Activated CD4-positive, alpha-beta T cell treated with anti-CD3 and anti-CD28 coated beads, Interleukin-2, amount 10 ng/mL, durations not matched to agents 7 days and 5 days (primary cell): Measurements from ENCODE around the gene CLMP. TPM values are rescaled to one million over a fixed set of nuclear protein-coding genes. Genes with fewer than 3 reads are reported as not detected.
"Not testable (repeated sequence)": the region's sequence is repeated elsewhere in the genome, so short reads cannot be mapped to it uniquely, and the experiment has no call there.

Source experiments
- CTCF ChIA-PET: fragments of 350-600 bp; sonication (Branson Sonifier 250); formaldehyde crosslinking; loops from one replicate; lab custom pipeline; 2021; ENCODE audit warnings: antibody characterized with exemption; lab: Charles Lee
- POLR2A ChIA-PET: fragments of 350-600 bp; sonication (Branson Sonifier 250); formaldehyde crosslinking; loops from one replicate; lab custom pipeline; 2021; ENCODE audit warnings: antibody characterized with exemption; lab: Charles Lee
- DNase-seq: peaks from one replicate; pipeline ENCODE4 v3.0.0-alpha.2; 2020
- H3K27ac Mint-ChIP-seq: one replicate; pipeline ENCODE4 v1.8.0; 2021; ENCODE audit warnings: mild to moderate bottlenecking, moderate library complexity, mixed read lengths
- H3K27me3 Mint-ChIP-seq: one replicate; pipeline ENCODE4 v1.8.0; 2021; ENCODE audit warnings: mixed read lengths
- H3K36me3 Mint-ChIP-seq: one replicate; pipeline ENCODE4 v1.8.0; 2021; ENCODE audit warnings: low read depth, mixed read lengths
- H3K4me1 Mint-ChIP-seq: one replicate; pipeline ENCODE4 v1.8.0; 2021; ENCODE audit warnings: mixed read lengths
- H3K4me3 Mint-ChIP-seq: one replicate; pipeline ENCODE4 v1.8.0; 2021; ENCODE audit warnings: mild to moderate bottlenecking, moderate library complexity, mixed read lengths
- H3K9me3 Mint-ChIP-seq: one replicate; pipeline ENCODE4 v1.8.0; 2021; ENCODE audit warnings: mixed read lengths
- total RNA-seq, 2 experiments: library from RNA; stranded (reverse); gene quantifications; one replicate each; pipeline ENCODE4 v1.2.3, GENCODE V29; 2021

The CLMP gene
- total RNA-seq, 2 experiments from 2014 or later: 0.15 to 0.23 TPM

DNA sequence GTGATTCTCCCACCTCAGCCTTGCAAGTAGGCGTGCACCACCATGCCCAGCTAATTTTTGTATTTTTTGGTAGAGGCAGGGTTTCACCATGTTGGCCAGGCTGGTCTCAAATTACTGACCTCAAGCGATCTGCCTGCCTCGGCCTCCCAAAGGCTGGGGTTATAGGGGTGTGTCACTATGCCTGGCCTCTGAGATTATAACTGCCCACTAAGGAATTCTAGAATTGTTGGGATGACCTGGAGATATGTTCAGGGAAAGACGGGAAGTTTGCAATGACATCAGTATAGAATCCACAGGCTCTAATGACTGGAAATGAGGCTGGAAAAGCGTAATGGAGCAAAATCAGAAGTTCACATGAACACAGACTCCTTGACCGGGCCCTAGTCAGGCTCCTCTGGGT lies 62.2 kb downstream of the CLMP start:
- Mint-ChIP-seq H3K27ac (no peak overlapping the region), H3K4me3 (no peak overlapping the region), H3K9me3 (no peaks in the 10 kb centered on the region), H3K4me1 (peaks cover 3% of the 10 kb centered on the region), H3K36me3 (no peaks in the 10 kb centered on the region), H3K27me3 (peaks cover 3% of the 10 kb centered on the region)
- CTCF ChIA-PET: no interaction called here
- no peak for DNase-seq
- POLR2A ChIA-PET: no interaction called here

- CTCF ChIA-PET, H3K27ac Mint-ChIP-seq: not testable (repeated sequence)
Observed at GRCh38 chr11:123132034-123132766, 62.8 kb downstream of the CLMP start.

DNA sequence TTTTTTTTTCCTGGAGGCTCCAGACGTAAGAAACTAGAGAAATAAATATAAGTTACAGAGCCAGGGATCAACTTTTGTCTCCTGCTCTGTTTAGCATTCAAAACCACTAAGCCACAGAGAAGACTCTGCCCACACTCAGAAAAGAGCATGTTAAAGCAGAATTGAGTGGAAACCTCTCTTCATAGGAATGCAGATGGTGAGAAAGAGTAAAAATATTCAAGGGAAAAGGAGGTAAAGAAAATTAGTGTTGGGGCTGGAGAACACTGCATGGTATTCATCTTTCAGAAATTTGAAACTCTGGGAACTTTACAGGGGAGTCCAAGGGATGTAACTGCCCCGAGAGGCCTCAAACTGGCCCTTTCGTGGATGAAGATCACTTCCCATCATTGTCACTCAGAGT lies 65.1 kb downstream of the CLMP start:
- Mint-ChIP-seq H3K4me1 (peaks cover 2% of the 10 kb centered on the region), H3K4me3 (no peak overlapping the region), H3K36me3 (no peaks in the 10 kb centered on the region), H3K27me3 (no peaks in the 10 kb centered on the region), H3K27ac (no peak overlapping the region), H3K9me3 (no peaks in the 10 kb centered on the region)
- ChIA-PET CTCF (no interaction called here), POLR2A (no interaction called here)
- no peak for DNase-seq

More at GRCh38 chr11:123132034-123132766, 62.8 kb downstream of the CLMP start:
- POLR2A ChIA-PET, H3K27me3 Mint-ChIP-seq, H3K36me3 Mint-ChIP-seq, H3K4me3 Mint-ChIP-seq, H3K9me3 Mint-ChIP-seq, DNase-seq, H3K4me1 Mint-ChIP-seq: not testable (repeated sequence)

GRCh38 chr11:123125169-123125568 lies 69.9 kb downstream of the CLMP start:
- Mint-ChIP-seq H3K27ac (no peak overlapping the region), H3K9me3 (no peaks in the 10 kb centered on the region), H3K4me3 (no peak overlapping the region), H3K4me1 (peaks cover 2% of the 10 kb centered on the region), H3K27me3 (peaks cover 6% of the 10 kb centered on the region), H3K36me3 (no peaks in the 10 kb centered on the region)
- DNase-seq: no peak
- POLR2A ChIA-PET: no interaction called here
- CTCF ChIA-PET: no interaction called here

DNA sequence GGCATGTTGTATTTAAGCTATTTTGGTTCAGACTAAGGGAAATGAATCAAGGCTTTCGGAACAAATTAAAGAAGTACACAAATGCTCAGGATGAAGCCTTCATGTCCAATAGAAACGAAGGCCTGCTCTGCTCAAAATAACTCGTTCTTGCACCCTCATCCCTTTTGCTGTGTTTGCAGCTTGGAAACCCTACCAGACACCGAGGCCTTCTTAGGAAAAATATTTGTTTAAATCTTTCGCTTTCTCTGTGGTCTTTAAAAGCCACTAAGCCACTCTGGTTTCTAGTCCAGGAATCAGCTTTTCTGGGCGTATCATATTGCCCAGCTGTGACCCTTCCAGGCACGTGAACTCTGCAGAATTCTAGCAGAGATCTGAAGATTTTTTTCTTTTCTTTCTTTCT lies 72.2 kb downstream of the CLMP start:
- peaks cover 6% of the 10 kb centered on the region for H3K27me3 Mint-ChIP-seq
- H3K36me3 Mint-ChIP-seq: no peaks in the 10 kb centered on the region
- no peak for DNase-seq
- ChIA-PET POLR2A (no interaction called here), CTCF (interaction anchor here (0.7 to 1.2 kb wide), 2 partner anchors 12 to 446 kb away, joined by 3 to 6 read pairs; no protein-coding TSS in a partner anchor)
- no peak overlapping the region for H3K27ac Mint-ChIP-seq
- H3K9me3 Mint-ChIP-seq: no peaks in the 10 kb centered on the region
- no peak overlapping the region for H3K4me3 Mint-ChIP-seq
- H3K4me1 Mint-ChIP-seq: peaks cover 4% of the 10 kb centered on the region

GRCh38 chr11:123122341-123122740 lies 72.7 kb downstream of the CLMP start:
- no peaks in the 10 kb centered on the region for H3K36me3 Mint-ChIP-seq
- no peak for DNase-seq
- H3K4me3 Mint-ChIP-seq: no peak overlapping the region
- H3K27me3 Mint-ChIP-seq: peaks cover 6% of the 10 kb centered on the region
- CTCF ChIA-PET: interaction anchor here (0.9 to 1.2 kb wide), 2 partner anchors 12 to 19 kb away, joined by 3 read pairs; no protein-coding TSS in a partner anchor
- no peak overlapping the region for H3K27ac Mint-ChIP-seq
- no peaks in the 10 kb centered on the region for H3K9me3 Mint-ChIP-seq
- POLR2A ChIA-PET: no interaction called here
- peaks cover 4% of the 10 kb centered on the region for H3K4me1 Mint-ChIP-seq

DNA sequence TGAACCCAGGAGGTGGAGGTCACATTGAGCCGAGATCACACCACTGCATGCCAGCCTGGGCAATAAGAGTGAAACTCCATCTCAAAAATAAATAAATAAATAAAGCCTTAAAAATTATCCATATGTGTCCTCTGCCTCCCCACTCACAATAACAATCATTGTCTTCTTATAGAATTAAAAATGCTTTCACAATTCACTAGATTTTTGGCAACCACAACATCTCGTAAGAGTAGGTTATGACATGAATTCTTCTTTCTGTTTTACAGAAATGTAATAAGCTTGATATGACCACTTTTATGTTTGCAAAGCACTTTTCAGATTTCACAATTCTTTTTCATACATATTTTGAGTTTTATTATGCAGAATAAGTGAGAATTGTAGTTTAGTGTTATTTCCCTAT lies 78.6 kb downstream of the CLMP start:
- Mint-ChIP-seq H3K4me1 (peaks cover 5% of the 10 kb centered on the region), H3K36me3 (no peaks in the 10 kb centered on the region), H3K27me3 (peaks cover 16% of the 10 kb centered on the region), H3K4me3 (no peak overlapping the region), H3K27ac (no peak overlapping the region), H3K9me3 (peaks cover 8% of the 10 kb centered on the region)
- no peak for DNase-seq
- ChIA-PET POLR2A (no interaction called here), CTCF (interaction anchor here (1.4 to 4.6 kb wide), 2 partner anchors 15 to 130 kb away, joined by 4 to 13 read pairs; no protein-coding TSS in a partner anchor)

GRCh38 chr11:123111465-123111864 lies 83.6 kb downstream of the CLMP start:
- Mint-ChIP-seq H3K9me3 (peaks cover 8% of the 10 kb centered on the region), H3K27ac (no peak overlapping the region), H3K27me3 (peaks cover 29% of the 10 kb centered on the region), H3K4me3 (no peak overlapping the region), H3K36me3 (no peaks in the 10 kb centered on the region), H3K4me1 (peaks cover 7% of the 10 kb centered on the region)
- CTCF ChIA-PET: interaction anchor here (0.7 to 6.0 kb wide), 11 partner anchors 9 to 250 kb away, joined by 3 to 33 read pairs (median 4); no protein-coding TSS in a partner anchor
- DNase-seq: peak; percentile 15
- POLR2A ChIA-PET: no interaction called here

DNA sequence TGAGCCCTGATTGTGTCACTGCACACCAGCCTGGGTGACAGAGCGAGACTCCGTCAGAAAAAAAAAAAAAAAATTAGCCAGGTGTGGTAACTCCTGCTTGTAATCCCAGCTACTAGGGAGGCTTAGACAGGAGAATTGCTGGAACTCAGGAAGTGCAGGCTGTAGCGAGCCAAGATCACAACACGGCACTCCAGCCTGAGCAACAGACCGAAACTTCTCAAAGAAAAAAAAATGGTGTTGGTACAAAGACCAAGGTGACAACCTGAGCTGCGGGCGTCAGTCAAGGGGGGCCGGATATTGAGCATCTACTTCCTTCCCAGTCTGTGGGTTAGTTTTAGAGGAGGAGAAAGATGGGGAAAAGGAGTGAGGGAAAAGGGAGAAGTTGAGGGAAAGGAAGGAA lies 84.7 kb downstream of the CLMP start:
- ChIA-PET POLR2A (no interaction called here), CTCF (interaction anchor here (0.8 to 6.0 kb wide), 9 partner anchors 8 to 353 kb away, joined by 3 to 33 read pairs (median 4); no protein-coding TSS in a partner anchor)
- peaks cover 29% of the 10 kb centered on the region for H3K27me3 Mint-ChIP-seq

DNA sequence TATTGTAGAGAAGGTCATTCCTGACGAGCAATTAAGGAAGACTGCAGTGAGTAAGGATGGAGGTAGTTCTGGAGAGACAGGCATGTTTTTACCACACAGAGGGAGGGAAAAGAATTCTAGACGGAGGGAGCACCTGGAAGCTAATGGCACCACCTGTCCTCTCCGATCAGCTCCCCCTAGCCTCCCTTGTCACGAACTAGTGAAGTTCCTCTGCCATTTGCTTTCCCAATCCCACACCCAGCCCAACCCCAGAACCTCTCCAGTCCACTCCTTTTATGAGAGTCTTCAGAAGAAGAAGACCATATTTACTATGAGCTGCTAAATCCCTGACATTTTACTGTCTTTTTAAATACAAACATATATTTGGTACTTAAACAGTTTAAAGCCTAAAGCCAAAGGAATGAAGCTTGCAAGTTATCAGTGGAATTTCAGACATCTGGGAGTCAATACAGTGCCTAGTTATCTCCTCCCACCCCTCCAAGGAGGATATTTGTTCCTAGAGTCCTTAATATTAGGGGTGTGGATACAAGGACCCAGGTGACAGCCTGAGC lies 87.0 kb downstream of the CLMP start:
- peaks cover 16% of the 10 kb centered on the region for H3K27me3 Mint-ChIP-seq
- ChIA-PET CTCF (interaction anchor here (0.7 to 6.0 kb wide), 4 partner anchors 31 to 153 kb away, joined by 3 to 33 read pairs (median 3); no protein-coding TSS in a partner anchor), POLR2A (interaction anchor here (1.5 kb wide), 1 partner anchor 54 kb away, joined by 3 read pairs; no protein-coding TSS in a partner anchor)
- no peaks in the 10 kb centered on the region for H3K36me3 Mint-ChIP-seq
- no peak for DNase-seq
- H3K9me3 Mint-ChIP-seq: no peaks in the 10 kb centered on the region
- H3K4me3 Mint-ChIP-seq: no peak overlapping the region
- no peak overlapping the region for H3K27ac Mint-ChIP-seq
- peaks cover 14% of the 10 kb centered on the region for H3K4me1 Mint-ChIP-seq

More for the DNA sequence above, 84.7 kb downstream of the CLMP start:
- peaks cover 1% of the 10 kb centered on the region for H3K9me3 Mint-ChIP-seq
- peaks cover 8% of the 10 kb centered on the region for H3K4me1 Mint-ChIP-seq
- H3K4me3 Mint-ChIP-seq: peak overlapping the region; percentile 39
- no peak for DNase-seq
- peak overlapping the region; percentile 31 for H3K27ac Mint-ChIP-seq
- H3K36me3 Mint-ChIP-seq: no peaks in the 10 kb centered on the region

DNA sequence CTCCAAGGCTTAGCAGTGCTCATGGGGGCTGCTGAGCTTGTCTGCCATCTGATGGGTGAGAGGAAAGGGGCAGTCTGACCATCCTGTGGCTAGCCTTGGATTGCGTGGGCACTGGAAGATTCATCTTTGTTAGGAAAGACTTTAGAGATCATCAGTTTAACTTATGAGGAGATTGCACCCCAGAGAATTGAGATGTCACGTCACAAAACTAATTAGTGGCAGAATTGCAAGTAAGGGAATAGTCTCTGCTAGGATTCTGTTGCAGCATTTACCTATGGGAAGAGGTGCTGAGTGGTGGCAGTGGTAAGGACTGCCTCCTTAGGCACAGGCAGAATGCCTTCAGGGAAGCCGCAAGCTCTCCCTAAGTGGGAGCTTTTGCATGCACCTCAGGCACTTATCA lies 90.4 kb downstream of the CLMP start:
- DNase-seq: no peak
- Mint-ChIP-seq H3K9me3 (no peaks in the 10 kb centered on the region), H3K36me3 (peaks cover 2% of the 10 kb centered on the region), H3K27me3 (peaks cover 16% of the 10 kb centered on the region), H3K27ac (no peak overlapping the region), H3K4me3 (no peak overlapping the region), H3K4me1 (peaks cover 30% of the 10 kb centered on the region)
- CTCF ChIA-PET: interaction anchor here (0.7 to 5.9 kb wide), 5 partner anchors 11 to 374 kb away, joined by 3 to 36 read pairs (median 4); no protein-coding TSS in a partner anchor
- POLR2A ChIA-PET: no interaction called here

- Mint-ChIP-seq H3K9me3 (no peaks in the 10 kb centered on the region), H3K36me3 (peaks cover 2% of the 10 kb centered on the region), H3K4me1 (peaks cover 34% of the 10 kb centered on the region), H3K4me3 (no peak overlapping the region), H3K27me3 (peaks cover 9% of the 10 kb centered on the region), H3K27ac (no peak overlapping the region)
- POLR2A ChIA-PET: interaction anchor here (1.0 kb wide), 1 partner anchor 40 kb away, joined by 4 read pairs; no protein-coding TSS in a partner anchor
- DNase-seq: peak; percentile 54
- CTCF ChIA-PET: interaction anchor here (0.7 to 5.9 kb wide), 22 partner anchors 8 to 375 kb away, joined by 3 to 36 read pairs (median 4); no protein-coding TSS in a partner anchor
Observed at GRCh38 chr11:123103326-123103980, 91.6 kb downstream of the CLMP start.
